Renal cortical epithelial cell (primary cell): ENCODE results near the gene PLGRKT. TPM values are rescaled to one million over a fixed set of nuclear protein-coding genes. Genes with fewer than 3 reads are reported as not detected.

Experiments
- DNase-seq: peaks from one replicate; pipeline ENCODE4 v3.0.0-alpha.2; 2011; ENCODE audit warnings: low read depth
- total RNA-seq: library from RNA; depleted of rRNA; stranded (reverse); fragments of >200 nt; gene quantifications from 2 replicates; pipeline ENCODE4 v1.2.3, GENCODE V29; 2014

PLGRKT gene
- total RNA-seq, 1 donor from 2014 or later, result 19.8 TPM

- DNase-seq, result no peak
These were observed 126.9 kb downstream of the PLGRKT start for GRCh38 chr9:5310851-5311250.

Other genes with a start within 250 kb of the PLGRKT start
- gene INSL4, start 206.5 kb downstream of the PLGRKT start, total RNA-seq, result not detected in 2 replicates
- 0.52 and 1.1 TPM in 2 replicates for gene RLN2, start 133.2 kb downstream of the PLGRKT start, total RNA-seq
- gene RLN1, start 98.0 kb downstream of the PLGRKT start, total RNA-seq, result 1.1 TPM in 1 of 2 replicates, not detected in the other
- 9.8 and 20.7 TPM in 2 replicates for gene CD274, start 12.6 kb upstream of the PLGRKT start, total RNA-seq
- gene PDCD1LG2, start 72.6 kb upstream of the PLGRKT start, total RNA-seq, result 1.9 and 6.1 TPM in 2 replicates
- gene RIC1, start 191.2 kb upstream of the PLGRKT start, total RNA-seq, result 20.5 and 46.2 TPM in 2 replicates